Neural progenitor cell (in vitro differentiated cells): Measurements from ENCODE around the gene BLTP3B.

Experiments used
- CTCF ChIP-seq: fragments of 200-600 bp; sonication (generic); IDR thresholded peaks from 2 replicates; pipeline ENCODE4 v1.5.1; 2017; ENCODE audit warnings: antibody characterized with exemption, mild to moderate bottlenecking
- EZH2phosphoT487 ChIP-seq: fragments of 200-600 bp; sonication (generic); IDR thresholded peaks from 2 replicates; pipeline ENCODE4 v1.6.1; 2017; ENCODE audit warnings: antibody characterized with exemption

GRCh38 chr12:100159391-100160104 is 16.9 kb upstream of the BLTP3B start:
- no peak for TF ChIP-seq CTCF
- no peak for TF ChIP-seq EZH2phosphoT487
